DMS114 treated with DMSO at 0.1 percent for 48 hours (cell line): ENCODE data around the gene NUP93.
A peak's percentile ranks its signal among the peaks of the same experiment; 100 is the strongest.

Experiments
- DNase-seq: peaks from one replicate; lab custom pipeline; 2025; ENCODE audit not compliant: unreplicated experiment; lab: John Stamatoyannopoulos, UW

The NUP93 gene

DNA sequence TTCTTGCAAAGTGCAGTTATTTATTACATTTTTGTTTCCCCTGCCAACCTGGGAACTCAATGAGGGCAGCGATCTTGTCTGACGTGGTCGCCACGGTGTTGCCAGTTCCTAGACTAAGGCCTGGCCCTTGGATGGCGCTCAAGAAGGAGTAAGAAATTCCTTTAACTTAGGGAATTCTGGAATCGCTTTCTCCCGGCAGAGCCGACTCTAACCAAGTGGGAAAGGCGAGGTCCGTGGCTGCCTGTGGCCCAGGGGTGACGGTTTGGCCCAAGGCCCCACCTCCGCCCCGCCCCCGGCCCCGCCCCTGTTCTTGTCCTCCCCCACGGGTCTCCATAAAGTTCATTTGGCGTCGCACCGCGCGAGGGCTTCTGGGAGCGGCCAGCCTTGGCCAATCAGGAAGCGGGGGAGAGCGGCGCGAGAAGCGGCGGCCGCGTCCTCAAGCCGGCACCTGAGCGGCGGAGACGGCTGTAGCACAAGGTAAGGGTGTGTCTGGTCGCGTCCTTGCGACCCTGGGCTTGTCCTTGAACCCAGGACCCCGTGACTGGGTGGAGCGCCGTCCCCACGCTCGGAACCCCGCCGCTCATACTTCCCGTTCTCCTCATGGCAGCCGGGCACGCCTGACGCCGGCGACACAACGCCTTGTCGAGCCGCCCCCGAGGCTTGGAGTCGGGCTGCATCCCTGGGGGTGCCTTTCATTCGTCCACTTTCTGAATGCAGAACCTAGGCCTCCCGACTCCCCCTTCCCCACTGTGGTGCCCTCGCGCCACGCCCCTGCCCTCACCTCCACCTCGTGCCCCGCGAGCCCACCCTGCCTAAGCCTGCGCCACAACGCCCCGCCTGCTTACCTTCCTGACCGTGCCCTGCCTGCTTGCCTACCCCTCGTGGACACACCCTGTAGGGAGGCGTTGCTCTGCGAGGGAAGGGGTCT is at the start of gene NUP93:
TSS of gene NUP93 (plus strand) at position 395 of the 928 bp plus-strand sequence. CDS start 18,119 bp downstream, outside the sequence.
- DNase-seq: peak; percentile 89

DNA sequence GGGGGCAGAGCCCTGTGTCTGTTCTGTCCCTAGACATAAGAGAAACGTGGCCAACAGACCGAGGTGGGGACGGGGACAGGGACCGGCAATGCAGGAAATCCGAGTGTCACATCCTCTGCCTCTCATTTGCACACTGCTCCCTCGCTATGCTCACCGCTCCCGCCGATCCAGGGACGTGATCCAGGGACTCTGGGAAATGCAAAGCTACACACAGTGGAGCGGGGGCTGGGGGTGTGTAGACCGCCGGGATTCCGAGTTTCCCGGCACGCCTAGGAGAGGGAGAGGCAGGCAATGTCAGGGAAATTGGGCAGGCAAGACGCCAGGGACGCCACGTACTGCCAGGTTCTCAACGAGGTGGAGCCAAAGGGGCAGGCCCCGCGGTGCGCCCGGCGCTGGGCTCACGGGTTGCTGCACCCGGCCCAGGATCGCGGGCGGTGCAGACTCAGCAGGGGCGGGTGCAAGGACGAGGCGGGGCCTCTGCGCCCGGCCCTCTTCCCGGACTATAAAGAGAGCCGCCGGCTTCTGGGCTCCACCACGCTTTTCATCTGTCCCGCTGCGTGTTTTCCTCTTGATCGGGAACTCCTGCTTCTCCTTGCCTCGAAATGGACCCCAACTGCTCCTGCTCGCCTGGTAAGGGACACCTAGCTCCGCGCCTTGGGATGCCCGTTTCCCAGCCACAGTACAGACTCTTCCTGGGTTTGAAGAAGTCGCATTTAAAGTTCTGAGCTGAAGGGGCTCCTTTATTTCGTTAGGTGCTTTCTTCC is 47.8 kb upstream of the NUP93 start, which contains the start of gene MT1X:
TSS of gene MT1X (plus strand) at position 532 of the 764 bp plus-strand sequence. CDS start at position 603, 71 bp downstream.
- DNase-seq: peak; percentile 70

DNA sequence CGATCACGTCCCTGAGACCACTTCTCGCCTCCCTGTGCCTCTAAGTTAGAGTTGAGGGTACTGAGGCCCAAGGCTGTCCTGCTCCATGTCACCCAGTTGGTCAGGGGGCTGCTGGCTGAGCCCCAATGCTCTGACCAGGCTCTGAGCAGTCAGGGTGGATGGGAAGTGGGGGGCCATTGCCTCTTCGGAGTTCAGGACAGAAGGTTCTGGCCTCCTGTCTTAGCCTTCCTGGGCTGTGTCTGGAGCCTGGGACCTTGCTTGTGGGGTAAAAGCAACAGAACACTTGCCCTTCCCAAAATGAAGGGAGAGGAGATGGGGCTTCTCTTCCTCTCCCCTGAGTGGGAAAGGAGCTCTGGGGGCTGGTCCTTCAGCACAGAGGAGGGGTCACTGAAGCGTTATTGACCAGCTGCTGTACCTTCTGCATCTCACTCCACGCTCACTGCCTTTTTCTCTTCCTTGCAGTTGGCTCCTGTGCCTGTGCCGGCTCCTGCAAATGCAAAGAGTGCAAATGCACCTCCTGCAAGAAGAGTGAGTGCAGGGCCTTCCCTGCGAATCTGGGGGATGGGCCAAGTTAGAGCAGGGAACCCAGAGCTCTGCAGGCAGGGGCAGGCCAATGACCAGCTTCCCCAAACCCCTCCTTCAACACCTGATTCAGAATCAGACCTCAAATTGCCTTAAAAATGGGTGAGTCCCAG is 47.1 kb upstream of the NUP93 start:
- DNase-seq: no peak

DNA sequence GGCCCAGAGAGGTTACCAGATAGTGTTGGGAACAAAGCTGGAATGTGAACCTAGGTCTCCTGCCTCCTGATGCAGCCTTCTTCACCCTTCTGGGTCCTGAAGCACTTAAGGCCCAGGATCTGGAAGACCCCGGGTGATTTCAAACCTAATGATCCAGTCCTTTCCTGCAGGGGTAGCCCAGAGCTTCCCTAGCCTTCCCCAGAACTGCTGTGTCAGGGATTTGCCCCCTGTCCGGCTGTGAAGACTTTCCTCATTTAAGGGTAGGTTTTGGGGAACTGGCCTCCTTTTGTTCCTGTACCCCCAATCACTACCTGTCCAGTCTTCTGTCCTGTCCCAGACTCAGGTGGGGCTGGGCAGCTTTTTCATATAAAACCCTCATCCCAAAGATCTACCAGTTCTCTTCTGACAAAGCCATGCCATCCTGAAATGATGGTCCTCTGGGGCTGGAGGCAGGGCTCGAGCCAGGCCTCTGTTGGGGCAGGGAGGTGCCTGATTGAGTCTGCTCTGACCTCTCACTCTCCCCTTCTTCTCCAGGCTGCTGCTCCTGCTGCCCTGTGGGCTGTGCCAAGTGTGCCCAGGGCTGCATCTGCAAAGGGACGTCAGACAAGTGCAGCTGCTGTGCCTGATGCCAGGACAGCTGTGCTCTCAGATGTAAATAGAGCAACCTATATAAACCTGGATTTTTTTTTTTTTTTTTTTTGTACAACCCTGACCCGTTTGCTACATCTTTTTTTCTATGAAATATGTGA is 46.3 kb upstream of the NUP93 start:
- peak; percentile 18 for DNase-seq

DNA sequence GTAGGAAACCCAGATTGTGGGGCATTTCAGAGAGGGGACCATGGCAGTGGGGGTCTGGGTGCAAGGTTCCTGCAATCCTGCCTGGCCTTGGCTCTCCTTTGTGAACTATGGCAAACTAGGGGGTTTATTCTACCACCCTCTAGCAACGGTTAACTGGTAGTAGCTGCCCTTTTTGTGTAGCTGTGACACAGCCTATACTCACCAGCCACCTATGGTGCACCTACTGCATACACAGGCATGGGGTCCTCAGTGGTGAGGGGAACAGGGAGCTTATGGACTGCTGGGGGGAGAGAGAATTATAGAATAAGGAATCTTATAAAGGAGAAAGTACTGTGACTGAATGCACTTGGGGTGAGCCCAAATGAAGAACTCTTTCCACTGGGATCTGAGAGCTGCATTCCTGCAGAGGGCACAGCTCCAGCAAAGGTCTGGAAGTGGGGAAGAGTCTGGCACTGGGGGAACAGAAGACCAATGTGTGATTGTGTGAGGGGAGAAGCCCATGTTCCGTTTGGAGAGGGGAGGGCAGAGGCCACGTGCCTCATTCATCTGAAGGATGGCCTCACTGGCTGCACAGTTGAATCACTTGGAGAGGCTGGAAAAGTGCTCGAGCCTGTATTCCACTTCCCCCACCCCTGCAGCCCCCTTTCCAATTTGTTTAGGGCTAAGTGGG is 45.5 kb upstream of the NUP93 start:
- DNase-seq: no peak

DNA sequence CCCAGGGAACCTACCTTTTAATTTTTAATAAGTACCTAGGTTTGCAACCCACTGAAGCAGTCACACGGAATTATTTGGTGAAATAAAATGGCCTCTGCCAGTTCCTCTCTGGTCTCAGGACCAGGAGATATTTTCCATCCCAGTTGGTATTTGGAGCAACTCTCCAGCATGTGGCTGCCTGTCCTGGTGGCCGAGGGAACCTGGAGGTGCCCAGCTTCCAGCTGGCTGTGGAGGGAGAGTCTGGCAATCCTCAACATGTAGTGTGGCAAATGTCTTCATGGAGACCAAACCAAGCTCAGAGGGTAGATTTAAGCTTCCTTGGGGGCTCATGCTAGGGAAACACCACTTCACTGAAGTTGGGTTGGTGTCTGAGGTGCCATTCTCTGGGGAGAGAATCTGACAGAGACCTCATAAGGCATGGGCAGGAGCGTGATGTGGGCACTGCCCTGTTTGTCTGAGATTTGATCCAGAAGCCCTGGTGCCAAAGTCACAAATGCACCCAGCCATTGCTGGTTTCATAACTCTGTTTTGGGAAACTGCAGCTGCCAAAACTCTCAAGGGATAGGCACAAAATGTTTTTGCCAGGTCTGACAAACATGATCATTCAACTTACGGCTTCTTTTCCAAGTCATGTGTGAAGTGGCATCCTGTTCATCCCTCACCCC is 44.9 kb upstream of the NUP93 start:
- DNase-seq: no peak

DNA sequence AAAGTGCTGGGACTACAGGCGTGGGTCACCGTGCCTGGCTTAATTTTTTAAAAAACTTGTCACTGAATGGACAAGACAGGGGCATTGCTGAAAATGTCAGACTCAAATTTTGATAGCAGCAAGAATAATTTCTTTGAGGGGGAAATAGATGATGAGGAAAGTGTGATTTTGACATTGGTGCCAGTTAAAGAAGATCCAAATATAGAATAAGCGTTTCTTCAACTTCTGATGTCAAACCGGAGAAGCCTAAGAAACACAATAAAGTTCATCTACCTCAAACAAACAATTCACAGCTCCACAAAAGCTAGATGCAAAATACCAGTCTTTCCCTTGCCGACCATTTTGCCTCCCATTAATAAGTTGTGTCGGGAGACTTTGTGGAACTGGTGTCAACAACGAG is 43.2 kb upstream of the NUP93 start:
- no peak for DNase-seq

DNA sequence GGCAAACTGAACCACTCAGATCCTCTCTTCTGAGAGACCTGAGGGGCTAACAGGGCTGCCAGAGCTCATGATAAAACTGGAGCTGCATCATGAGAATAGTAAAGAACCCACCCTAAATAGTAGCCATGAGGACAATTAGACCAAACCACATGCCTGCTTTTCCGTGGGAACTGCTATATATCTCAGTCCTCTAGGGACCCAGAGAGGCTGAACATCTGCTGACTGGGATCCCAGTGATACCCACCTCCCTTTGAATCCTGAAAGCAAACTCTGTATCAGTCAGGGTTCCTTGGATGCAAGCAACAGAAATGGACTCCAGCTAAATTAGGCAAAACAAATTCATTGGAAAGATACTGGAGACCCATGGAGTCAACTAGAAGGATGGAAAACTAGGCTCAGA is 41.2 kb upstream of the NUP93 start:
- DNase-seq: no peak

DNA sequence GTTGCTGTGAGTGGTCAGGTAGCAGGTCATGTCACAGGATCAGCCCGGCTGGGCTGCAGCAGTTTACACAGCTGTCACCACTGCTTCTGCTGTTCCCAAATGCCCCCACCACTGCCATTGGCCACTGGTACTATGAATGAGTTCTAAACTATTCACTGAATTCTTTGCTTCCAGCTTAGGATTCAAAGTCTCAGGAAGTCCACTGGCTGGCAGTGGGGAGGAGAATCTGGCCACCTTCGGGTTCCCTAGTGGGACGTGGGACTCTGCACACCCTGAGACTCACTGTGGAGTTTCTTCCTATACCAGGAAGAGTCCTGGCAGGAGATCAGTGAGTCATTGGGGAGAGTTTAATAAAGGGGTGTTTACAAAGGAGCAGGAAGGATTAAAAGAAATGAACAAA is 40.8 kb upstream of the NUP93 start:
- DNase-seq: no peak

DNA sequence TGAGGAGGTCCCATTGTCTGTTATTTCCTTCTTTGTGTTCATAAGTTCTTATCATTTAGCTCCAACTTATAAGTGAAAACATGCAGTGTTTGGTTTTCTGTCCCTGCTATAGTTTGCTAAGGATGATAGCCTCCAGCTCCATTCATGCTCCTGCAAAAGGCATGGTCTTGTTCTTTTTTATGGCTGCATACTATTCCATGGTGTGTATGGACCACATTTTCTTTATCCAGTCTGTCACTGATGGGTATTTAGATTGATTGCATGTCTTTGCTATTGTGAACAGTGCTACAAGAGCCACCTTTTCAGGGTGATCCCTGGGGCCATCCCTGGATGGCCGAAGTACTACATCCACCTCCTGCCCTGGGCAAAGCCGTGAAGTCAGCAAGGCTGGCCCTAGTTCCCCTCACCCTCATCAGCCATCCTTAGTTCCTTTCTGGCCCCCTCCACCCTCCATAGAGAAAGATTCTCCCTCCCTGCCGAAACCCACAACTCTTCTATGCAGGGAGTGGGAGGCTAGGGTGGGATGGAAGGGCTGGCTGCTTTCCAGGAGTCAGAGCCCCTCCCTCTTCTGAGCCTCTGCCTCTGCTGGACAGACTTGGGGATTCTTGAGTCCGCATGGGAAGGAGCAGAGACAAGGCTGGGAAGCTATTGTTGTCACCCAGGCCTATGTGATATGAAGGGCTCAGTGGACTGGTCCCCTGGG is 39.4 kb upstream of the NUP93 start:
- DNase-seq: no peak

DNA sequence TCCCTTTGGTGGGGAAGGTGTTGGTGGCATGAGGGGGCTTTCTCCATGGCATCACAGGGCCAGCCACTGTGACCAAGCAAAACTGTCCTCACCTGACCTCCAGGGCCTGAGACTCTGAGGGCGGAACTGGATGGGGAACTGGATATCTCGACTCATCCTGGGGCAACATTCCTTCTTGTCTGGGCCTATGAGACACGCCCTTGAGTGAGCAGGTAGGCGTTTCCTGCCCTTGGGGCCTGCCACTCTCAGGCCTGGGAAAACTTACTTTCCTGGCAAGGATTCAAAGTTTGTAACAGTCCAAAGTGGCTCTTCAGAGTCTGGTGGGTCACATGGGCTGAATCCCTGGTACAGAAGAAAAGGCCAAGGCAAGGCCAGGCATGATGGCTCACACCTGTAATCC is 38.0 kb upstream of the NUP93 start:
- DNase-seq: no peak

DNA sequence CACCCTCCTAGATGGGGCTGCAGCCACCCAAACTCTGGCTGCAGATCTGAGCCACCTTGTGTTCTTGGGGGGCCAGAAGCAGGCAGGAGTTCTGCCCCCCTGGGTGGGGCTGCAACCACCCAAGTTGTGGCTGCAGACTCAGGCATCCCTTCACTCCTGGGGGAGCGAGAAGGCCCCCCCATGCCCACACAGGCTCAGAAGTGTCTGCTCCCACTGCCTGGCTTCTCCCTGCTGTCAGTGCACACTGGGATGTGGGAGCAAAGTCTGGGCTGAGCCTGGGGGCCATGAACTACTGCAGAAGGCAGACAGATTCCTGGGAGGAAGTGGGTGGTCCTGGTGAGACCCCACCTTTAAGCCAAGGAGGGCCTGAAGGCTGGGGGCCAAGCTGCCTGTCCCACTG is 34.7 kb upstream of the NUP93 start:
- no peak for DNase-seq

DNA sequence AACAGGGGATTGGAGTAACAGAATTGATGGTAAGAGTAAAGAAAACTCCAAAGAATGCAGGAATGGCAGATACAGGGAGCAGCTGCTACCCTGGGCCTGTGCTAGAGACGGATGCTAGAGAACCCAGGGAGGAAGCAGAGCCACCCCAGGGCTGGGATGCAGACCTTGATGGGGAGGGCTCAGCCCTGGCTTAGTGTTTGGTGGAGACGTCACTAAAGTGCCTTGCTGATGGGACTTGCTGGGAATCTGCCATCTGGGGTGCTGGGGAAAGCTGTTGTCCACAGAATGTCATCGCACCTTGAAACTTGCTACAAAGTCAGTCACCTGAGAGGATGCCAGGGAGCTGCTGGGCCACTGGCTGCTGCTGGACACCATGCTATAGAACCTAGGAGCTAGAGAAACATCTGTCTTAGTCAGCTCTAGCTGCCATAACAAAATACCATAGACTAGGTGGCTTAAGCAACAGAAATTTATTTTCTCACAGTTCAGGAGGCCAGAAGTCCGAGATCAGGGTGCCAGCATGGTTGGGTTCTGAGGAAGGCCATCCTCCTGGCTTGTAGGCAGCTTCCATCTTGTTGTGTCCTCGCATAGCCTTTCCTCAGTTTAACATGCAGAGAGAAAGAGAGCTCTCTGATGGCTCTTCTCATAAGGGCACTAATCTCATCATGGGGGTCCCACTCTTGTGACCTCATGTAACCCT is 32.3 kb upstream of the NUP93 start:
- no peak for DNase-seq

DNA sequence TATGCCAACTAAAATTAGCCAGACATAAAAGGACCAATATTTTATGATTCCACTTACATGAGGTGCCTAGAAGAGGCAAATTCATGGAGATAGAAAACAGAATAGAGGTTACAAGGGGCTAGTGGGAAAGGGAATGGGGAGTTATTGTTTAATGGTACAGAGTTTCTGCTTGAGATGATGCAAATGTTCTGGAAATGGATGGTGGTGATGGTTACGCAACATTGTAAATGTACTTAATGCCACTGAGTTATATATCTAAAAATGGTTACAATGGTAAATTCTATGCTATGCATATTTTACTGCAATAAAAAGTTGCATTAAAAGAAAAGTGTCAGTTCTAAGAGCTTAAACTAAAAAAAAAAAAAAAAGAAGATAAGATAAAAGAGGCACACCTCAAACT is 29.7 kb upstream of the NUP93 start:
- DNase-seq: no peak

DNA sequence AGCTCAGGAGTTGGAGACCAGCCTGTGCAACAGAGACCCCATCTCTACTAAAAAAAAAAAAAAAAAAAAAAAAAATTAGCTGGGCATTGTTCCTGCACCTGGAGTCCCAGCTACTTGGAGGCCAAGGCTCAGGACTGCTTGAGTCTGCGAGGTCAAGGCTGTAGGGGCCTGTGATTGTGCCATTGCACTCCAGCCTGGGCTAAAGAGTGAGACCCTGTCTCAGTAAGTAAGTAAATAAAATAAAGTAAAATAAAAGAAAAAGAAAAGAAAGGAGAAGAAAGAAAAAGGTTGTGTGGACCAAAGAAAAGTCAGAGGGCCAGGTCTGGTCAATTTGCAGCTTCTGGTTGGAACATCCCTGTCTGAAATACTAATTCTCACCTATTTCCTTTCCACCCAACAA is 29.3 kb upstream of the NUP93 start:
- no peak for DNase-seq

DNA sequence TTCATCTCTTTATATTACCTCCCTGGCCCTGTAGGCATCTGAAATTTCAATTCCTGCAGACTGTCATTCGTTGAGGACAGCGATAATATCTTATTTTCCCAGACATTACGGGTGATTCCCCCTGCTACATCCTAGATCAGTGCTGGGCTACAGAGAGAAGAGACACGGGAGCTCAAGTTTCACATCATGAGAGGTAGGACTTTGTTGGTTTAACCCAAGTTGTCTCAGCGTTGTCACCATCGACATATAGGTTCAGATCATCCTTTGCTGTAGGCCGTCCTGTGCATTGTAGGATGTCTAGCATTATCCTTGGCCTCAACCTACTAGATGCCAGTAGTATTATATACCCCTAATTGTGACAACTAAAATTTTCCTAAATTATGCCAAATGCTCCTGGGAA is 28.4 kb upstream of the NUP93 start:
- no peak for DNase-seq

DNA sequence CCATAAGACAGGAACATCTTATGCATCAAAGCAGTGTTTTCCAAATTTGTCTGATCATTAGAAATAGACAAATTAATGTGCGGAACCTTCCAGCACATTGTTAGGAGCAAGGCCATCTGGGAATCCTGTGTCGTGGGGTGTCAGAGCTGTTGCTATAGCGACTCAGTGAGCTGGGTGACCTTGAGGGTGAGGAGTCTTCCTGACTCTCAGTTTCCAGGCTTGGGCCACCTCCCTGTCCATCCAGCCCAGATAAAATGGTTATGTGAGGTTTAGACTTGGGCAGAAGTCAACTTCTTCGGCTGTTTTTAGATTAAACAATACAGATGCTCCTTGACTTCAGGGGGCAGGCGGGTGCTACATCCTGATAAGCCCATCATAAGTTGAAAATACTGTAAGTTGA is 27.1 kb upstream of the NUP93 start:
- DNase-seq: no peak
